Endothelial cell of umbilical vein (primary cell): ENCODE data around the gene SLC6A19. TPM values are rescaled to one million over a fixed set of nuclear protein-coding genes. Genes with fewer than 3 reads are reported as not detected.

Experiments
- BruUV-seq: library from RNA; stranded (reverse); fragments of 400-500 nt; replicated peaks from 2 replicates; lab custom pipeline; 2021; lab: Mats Ljungman, UMichigan
- CTCF ChIA-PET: fragments of 300-600, 350-600 bp; sonication (Branson Sonifier 250); formaldehyde crosslinking; loops from one replicate; lab custom pipeline; 2021; ENCODE audit warnings: antibody characterized with exemption, inconsistent platforms; lab: Charles Lee
- POLR2A ChIA-PET: fragments of 300-600, 350-600 bp; sonication (Branson Sonifier 250); formaldehyde crosslinking; loops from one replicate; lab custom pipeline; 2021; ENCODE audit warnings: antibody characterized with exemption, inconsistent platforms; lab: Charles Lee
- DNase-seq: peaks from one replicate; pipeline ENCODE4 v3.0.0-alpha.2; 2011; ENCODE audit warnings: low read depth, low spot score
- FAIRE-seq: peaks from 2 replicates; lab custom pipeline; 2011; peaks lifted over from hg19 to GRCh38; lab: Jason Lieb, UNC
- H2AFZ ChIP-seq: 2 replicates; pipeline ENCODE4 v1.6.0; 2012; ENCODE audit warnings: low read depth, low read length, control low read depth, inconsistent platforms
- H3K27ac ChIP-seq: 2 replicates; pipeline ENCODE4 v1.5.1; 2011; ENCODE audit warnings: low read depth, mild to moderate bottlenecking, control low read depth, low read length, moderate library complexity; ENCODE audit not compliant: insufficient read depth
- H3K27me3 ChIP-seq, 2 experiments: 2 replicates each; pipeline versions ENCODE4 v1.6.0 to v1.6.1; 2011; ENCODE audit warnings: low read length in 2 of 2, mixed read lengths in 1 of 2; ENCODE audit not compliant: control insufficient read depth in 2 of 2, insufficient read depth in 2 of 2
- H3K36me3 ChIP-seq, 2 experiments: 2 replicates in 1 of 2; 3 replicates in 1 of 2; pipeline ENCODE4 v1.5.1; 2011; ENCODE audit warnings: low read length in 2 of 2, mild to moderate bottlenecking in 1 of 2, moderate library complexity in 1 of 2; ENCODE audit not compliant: control insufficient read depth in 2 of 2, insufficient read depth in 2 of 2; ENCODE audit errors: extremely low read depth in 1 of 2
- H3K4me1 ChIP-seq: 3 replicates; pipeline ENCODE4 v1.5.1; 2011; ENCODE audit warnings: mild to moderate bottlenecking, low read length; ENCODE audit not compliant: control insufficient read depth, insufficient read depth; ENCODE audit errors: extremely low read depth
- H3K4me2 ChIP-seq: 2 replicates; pipeline ENCODE4 v1.6.1; 2011; ENCODE audit warnings: low read length, control low read depth, mixed read lengths; ENCODE audit not compliant: insufficient read depth
- H3K4me3 ChIP-seq, 3 experiments: fragments of 200-600 bp in 1 of 3; sonication (generic), shearing (Covaris generic) in 1 of 3; replicated peaks in 1 of 3; 2 replicates each; pipeline ENCODE4 v1.5.1; 2011 to 2016; ENCODE audit warnings: control low read depth in 3 of 3, low read length in 3 of 3, mild to moderate bottlenecking in 2 of 3, inconsistent platforms in 1 of 3, low read depth in 1 of 3, moderate library complexity in 1 of 3; ENCODE audit not compliant: insufficient read depth in 1 of 3
- H3K79me2 ChIP-seq: 2 replicates; pipeline ENCODE4 v1.6.0; 2012; ENCODE audit warnings: low read length, inconsistent platforms; ENCODE audit not compliant: control insufficient read depth, insufficient read depth
- H3K9ac ChIP-seq: replicated peaks from 2 replicates; pipeline ENCODE3; 2011; ENCODE audit warnings: low read length, control low read depth; ENCODE audit not compliant: insufficient read depth; ENCODE audit errors: extremely low read depth
- H3K9me1 ChIP-seq: replicated peaks from 3 replicates; pipeline ENCODE4 v1.6.0; 2011; ENCODE audit warnings: mild to moderate bottlenecking, low read length; ENCODE audit not compliant: control insufficient read depth, insufficient read depth; ENCODE audit errors: extremely low read depth
- H3K9me3 ChIP-seq: replicated peaks from 2 replicates; pipeline ENCODE4 v1.5.1; 2012; ENCODE audit warnings: low read length, inconsistent platforms; ENCODE audit not compliant: control insufficient read depth, insufficient read depth
- H4K20me1 ChIP-seq: replicated peaks from 2 replicates; pipeline ENCODE3; 2011; ENCODE audit warnings: mild to moderate bottlenecking, low read length; ENCODE audit not compliant: control insufficient read depth, insufficient read depth; ENCODE audit errors: extremely low read depth
- EZH2 ChIP-seq: IDR thresholded peaks from 2 replicates; pipeline ENCODE4 v1.6.1; 2012; ENCODE audit warnings: borderline replicate concordance, low read depth, mild to moderate bottlenecking, moderate library complexity, low read length, inconsistent platforms; ENCODE audit not compliant: severe bottlenecking
- FOS ChIP-seq: IDR thresholded peaks from 2 replicates; pipeline ENCODE4 v1.6.1; 2011; ENCODE audit warnings: mild to moderate bottlenecking, low read length, moderate library complexity, borderline replicate concordance; ENCODE audit not compliant: insufficient read depth
- GATA2 ChIP-seq: IDR thresholded peaks from 2 replicates; pipeline ENCODE4 v1.7.0; 2011; ENCODE audit warnings: low read depth, mild to moderate bottlenecking, moderate library complexity, mixed read lengths, low read length; ENCODE audit not compliant: insufficient read length, insufficient read depth
- JUN ChIP-seq: IDR thresholded peaks from 2 replicates; pipeline ENCODE4 v1.6.1; 2011; ENCODE audit warnings: borderline replicate concordance, low read depth; ENCODE audit not compliant: insufficient read length, insufficient read depth
- MYC ChIP-seq: IDR thresholded peaks from one replicate; pipeline ENCODE4 v1.6.1; 2011; ENCODE audit warnings: mild to moderate bottlenecking, low read depth, low read length
- POLR2A ChIP-seq: IDR thresholded peaks from 2 replicates; pipeline ENCODE4 v1.6.1; 2012; ENCODE audit warnings: low read depth, mild to moderate bottlenecking, control low read depth, low read length
- POLR2AphosphoS5 ChIP-seq: IDR thresholded peaks from 2 replicates; pipeline ENCODE4 v1.6.1; 2012; ENCODE audit warnings: low read depth, mild to moderate bottlenecking, control low read depth, low read length, moderate library complexity; ENCODE audit not compliant: insufficient read depth
- dilution Hi-C: fragments of 300-500 bp; cut with MboI; formaldehyde crosslinking; loops from one replicate; pipeline ENCODE4 v1.15.0; 2019; ENCODE audit warnings: low sequenced_read_pairs; ENCODE audit not compliant: extremely low pct_ligation_motif_present
- intact Hi-C: fragments of 100-400 bp; cut with micrococcal nuclease; formaldehyde crosslinking; loops from one replicate; pipeline ENCODE4 v1.10.0; 2022
- polyA plus RNA-seq, 4 experiments: library from polyadenylated mRNA; depleted of rRNA in 3 of 4; stranded (reverse) in 3 of 4; unstranded in 1 of 4; fragments of >200 nt; gene quantifications; 2 replicates each; pipeline versions ENCODE4 v1.2.1 to v1.2.3, GENCODE V29; 2011 to 2012; ENCODE audit warnings: missing spikeins in 1 of 4
- total RNA-seq: library from RNA; stranded (reverse); gene quantifications from 2 replicates; pipeline ENCODE4 v1.2.3, GENCODE V29; 2021
- TF ChIP-seq, protein P1 (sequence below), 2 donors: IDR thresholded peaks; 1 replicate in 1 of 2; 2 replicates in 1 of 2; pipeline ENCODE4 v1.5.1; 2011; ENCODE audit warnings: low read length in 2 of 2, mild to moderate bottlenecking in 2 of 2, moderate library complexity in 2 of 2, control low read depth in 1 of 2, inconsistent platforms in 1 of 2, low read depth in 1 of 2; ENCODE audit not compliant: insufficient read depth in 1 of 2; ENCODE audit errors: extremely low read depth in 1 of 2
- TF ChIP-seq, protein P2 (sequence below): IDR thresholded peaks from 2 replicates; pipeline ENCODE4 v1.6.1; 2011; ENCODE audit not compliant: insufficient read depth, insufficient read length

SLC6A19 gene
- total and polyA plus RNA-seq, 2 donors (not counting 3 experiments of a cell fraction or from before 2014, with no cell fraction given): not detected

DNA sequence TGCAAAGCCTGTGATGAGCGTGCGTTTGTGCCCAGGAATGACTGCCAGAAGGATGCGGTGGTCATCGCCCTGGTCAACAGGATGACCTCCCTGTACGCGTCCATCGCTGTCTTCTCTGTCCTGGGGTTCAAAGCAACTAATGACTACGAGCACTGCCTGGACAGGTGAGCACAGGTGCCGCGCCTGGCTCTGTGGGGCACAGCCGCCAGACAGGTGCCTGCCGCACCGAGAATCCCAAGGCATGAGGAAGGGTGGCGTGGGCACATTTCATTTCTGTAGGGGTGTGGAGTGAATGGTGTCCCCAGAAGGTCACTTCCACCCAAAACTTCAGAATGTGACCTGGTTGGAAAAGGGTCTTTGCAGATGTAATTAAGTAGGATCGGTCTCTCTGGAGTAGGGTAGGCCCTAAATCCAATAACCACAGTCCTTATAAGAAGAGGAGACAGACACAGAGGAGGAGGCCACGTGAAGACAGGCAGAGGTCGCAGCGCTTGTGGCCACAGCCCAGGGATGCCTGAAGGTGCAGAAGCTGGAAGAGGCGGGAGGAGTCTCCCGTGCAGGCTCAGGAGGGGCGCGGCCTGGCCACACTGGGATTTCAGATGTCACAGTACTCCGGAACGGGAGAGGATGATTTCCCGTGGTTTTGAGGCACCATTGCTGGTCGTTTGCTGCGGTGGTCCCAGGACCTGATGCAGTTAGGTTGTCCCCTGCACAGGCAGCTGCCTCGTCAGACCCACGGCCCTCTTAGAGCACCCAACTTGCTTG, 39.3 kb downstream of the SLC6A19 start:
- no peak overlapping the region for H3K4me2 ChIP-seq
- H3K36me3 ChIP-seq: no peaks in the 10 kb centered on the region
- H3K27me3 ChIP-seq: no peaks in the 10 kb centered on the region
- CTCF ChIA-PET: no interaction called here
- intact Hi-C loops: no loop called here
- no peaks in the 10 kb centered on the region for H3K9me1 ChIP-seq
- TF ChIP-seq GATA2: no peak
- no peak for TF ChIP-seq MYC
- TF ChIP-seq, protein P1, sequence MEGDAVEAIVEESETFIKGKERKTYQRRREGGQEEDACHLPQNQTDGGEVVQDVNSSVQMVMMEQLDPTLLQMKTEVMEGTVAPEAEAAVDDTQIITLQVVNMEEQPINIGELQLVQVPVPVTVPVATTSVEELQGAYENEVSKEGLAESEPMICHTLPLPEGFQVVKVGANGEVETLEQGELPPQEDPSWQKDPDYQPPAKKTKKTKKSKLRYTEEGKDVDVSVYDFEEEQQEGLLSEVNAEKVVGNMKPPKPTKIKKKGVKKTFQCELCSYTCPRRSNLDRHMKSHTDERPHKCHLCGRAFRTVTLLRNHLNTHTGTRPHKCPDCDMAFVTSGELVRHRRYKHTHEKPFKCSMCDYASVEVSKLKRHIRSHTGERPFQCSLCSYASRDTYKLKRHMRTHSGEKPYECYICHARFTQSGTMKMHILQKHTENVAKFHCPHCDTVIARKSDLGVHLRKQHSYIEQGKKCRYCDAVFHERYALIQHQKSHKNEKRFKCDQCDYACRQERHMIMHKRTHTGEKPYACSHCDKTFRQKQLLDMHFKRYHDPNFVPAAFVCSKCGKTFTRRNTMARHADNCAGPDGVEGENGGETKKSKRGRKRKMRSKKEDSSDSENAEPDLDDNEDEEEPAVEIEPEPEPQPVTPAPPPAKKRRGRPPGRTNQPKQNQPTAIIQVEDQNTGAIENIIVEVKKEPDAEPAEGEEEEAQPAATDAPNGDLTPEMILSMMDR (IDR thresholded peaks at IDR 0.05; ENCODE audit: extremely low read depth in 1 of 2, insufficient read depth in 1 of 2, low read depth in 1 of 2, low read length in 2 of 2): no peak
- TF ChIP-seq EZH2: no peak
- no peak for TF ChIP-seq FOS
- TF ChIP-seq POLR2AphosphoS5: no peak
- no peak for TF ChIP-seq JUN
- TF ChIP-seq, protein P2, sequence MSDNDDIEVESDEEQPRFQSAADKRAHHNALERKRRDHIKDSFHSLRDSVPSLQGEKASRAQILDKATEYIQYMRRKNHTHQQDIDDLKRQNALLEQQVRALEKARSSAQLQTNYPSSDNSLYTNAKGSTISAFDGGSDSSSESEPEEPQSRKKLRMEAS: no peak
- no peak for TF ChIP-seq POLR2A
- no peak overlapping the region for H3K9ac ChIP-seq
- H3K79me2 ChIP-seq: no peaks in the 10 kb centered on the region
- DNase-seq (no peak), FAIRE-seq (no peak)
- no peak overlapping the region for H3K27ac ChIP-seq
- POLR2A ChIA-PET: no interaction called here
- BruUV-seq: no TSS peak
- H3K4me1 ChIP-seq: no peaks in the 10 kb centered on the region
- H4K20me1 ChIP-seq: no peaks in the 10 kb centered on the region
- dilution Hi-C loops: no loop called here
- H3K4me3 ChIP-seq: no peak overlapping the region
- H2AFZ ChIP-seq: no peak overlapping the region
- H3K9me3 ChIP-seq: no peaks in the 10 kb centered on the region
